Activated CD4-positive, alpha-beta T cell treated with anti-CD3 and anti-CD28 coated beads, Interleukin-10, Interleukin-2, amounts not matched to agents 100 ng/mL and 50 ng/mL, durations not matched to agents 16 hours and 8 hours (primary cell): Measurements from ENCODE around the gene MYLIP.
A peak's percentile ranks its signal among the peaks of the same experiment; 100 is the strongest.

Experiments used
- DNase-seq: peaks from one replicate; pipeline ENCODE4 v3.0.0-alpha.2; 2020

The MYLIP gene

DNA sequence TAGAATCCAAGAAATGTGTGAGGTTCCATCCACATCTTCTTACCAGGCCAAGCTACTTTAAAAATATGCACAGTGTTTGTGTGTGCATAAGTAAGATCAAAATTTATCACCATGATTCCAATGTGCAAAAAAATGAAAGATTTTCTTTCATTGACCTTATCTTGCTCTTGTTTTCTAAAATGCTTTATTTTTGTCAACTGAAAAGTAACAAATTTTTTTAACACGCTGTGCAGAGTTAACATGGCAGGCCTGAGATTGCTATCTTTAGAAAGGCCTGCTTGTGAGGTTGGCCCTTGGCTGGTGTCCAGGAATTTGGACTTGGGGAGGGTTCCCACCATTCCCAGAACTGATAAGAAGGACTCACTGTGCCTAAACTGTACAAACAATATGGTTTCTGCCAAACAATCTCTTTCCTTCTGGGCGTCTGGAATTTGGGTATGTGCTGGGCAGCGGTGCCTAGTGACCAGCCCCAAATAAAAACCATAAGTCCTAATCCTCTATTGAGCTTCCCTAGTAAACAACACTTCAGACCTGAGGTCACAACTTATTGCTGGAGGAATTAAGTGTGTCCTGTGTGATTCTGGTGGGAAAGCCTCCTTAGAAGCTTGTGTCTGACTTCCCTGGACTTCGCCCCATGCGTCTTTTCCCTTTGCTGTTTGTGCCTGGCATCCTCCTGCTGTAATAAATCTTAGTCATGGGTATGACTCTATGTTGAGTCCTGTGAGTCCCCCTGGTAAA is 19.8 kb upstream of the MYLIP start:
- no peak for DNase-seq

DNA sequence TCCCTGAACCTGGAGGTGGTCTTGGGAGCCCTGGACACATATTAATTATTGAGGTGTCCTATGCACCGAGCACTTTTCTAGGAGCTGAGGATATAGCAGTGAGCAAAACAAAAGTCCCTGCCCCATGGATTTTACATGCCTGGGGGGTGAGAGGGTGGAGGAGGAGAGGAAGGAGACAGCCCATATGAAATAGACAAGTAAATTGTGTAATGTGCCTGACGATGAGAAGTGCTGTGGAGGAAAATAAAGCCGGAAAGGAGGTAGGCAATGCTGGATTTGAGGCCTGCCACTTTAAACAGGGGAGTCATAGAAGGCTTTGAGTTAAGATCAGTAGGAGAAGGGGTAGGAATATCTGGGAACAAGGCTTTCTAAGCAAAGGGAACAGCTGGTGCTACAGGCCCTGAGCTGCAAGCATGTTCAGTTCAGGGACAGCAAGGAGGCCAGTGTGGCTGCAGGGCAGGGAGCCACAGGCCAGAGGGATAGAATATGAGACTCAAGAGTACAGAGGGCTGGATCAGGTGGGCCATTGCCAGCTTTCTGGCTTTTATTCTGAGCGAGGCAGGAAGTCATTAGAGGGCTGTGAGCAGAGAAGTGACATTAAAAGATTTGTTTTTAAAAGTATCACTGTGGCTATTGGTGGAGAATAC is 19.1 kb upstream of the MYLIP start:
- no peak for DNase-seq

GRCh38 chr6:16118825-16119224 is 10.1 kb upstream of the MYLIP start:
- DNase-seq, result no peak

DNA sequence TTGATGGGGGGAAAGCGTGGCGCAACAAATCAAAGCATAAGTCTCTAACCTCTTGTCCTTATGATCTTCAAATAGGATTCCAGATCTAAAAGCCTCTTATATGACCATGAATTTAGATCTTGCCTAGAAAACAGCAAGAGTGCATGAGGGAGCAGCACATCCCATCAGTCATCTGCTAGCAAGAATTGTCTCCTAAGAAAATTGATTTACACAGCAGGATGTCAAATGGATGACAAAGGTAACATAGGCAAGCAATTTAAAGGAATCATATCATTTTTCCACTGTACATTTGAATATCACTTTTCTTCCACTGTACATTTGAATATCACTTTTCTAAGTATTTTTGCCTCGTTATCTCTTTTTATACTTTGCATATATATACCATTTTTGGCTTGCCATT is 7.5 kb upstream of the MYLIP start:
- DNase-seq, result no peak

- no peak for DNase-seq
These were observed 6.7 kb upstream of the MYLIP start for GRCh38 chr6:16122197-16122596.

DNA sequence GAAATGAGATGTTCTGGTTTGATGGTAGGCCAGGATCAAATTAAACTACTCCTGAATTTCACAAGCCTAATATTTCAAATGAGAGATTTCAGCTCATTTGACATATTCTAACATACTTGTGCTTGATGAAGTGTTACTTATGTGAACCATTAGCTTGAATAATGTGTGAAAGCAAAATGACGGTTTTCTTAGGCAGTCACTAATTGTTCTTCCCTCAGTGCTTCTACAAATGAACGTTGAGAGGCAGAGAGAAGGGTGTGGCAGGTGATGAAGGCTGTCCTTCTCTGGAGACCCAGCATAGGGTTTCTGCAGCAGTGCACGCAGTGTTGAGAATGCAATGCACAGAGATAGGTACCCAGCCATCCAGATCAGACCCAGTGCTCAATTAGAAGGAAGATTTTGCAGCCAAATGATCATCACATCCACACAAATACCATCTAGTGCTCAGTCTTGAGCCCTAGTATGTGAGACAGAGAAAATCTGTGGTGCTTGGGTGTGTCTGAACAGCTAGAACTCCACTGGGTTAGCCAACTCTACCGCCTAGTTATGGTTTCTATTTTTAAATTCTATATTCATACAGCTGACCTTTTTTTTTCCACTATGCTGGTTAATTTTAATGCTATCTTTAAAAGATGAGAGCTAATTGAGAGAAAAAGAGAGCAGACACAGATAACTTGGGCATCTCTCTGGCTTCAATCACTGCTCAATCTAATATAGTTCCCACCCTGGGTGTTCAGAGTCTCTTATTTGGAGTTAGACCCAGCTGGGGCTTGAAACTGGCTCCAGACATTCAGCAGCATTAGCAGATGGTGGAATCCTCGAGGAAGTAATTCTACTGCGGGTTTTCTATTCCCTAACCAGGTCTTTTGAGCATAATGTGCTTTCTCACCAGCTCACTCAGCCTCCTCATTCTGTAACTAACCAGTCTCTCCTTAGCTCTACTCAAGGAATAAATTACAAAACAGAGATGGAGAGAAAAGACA is 4.4 kb upstream of the MYLIP start:
- DNase-seq, result no peak

- no peak for DNase-seq
These were observed 2.8 kb upstream of the MYLIP start for GRCh38 chr6:16126056-16126455.

DNA sequence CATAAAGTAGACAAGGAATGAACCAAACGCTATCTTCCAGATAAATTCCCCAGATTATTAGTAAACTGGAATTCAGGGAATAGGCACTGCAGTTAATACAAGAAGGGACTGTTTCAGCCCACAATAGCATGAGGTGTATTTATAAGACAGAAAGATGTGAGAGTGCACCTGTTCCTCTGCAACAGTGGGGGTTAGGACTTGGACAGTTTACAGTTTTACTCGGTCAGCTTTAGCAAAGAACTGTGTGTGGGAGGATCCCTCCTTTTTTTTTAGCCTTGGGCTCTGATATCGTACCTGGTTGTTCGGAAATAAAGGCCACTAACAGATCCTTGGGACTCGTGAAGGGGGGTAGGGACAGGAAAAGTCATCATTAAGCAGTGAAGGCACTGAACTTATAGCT is 2.0 kb upstream of the MYLIP start:
- no peak for DNase-seq

GRCh38 chr6:16127471-16127870 is 1.4 kb upstream of the MYLIP start:
- no peak for DNase-seq

DNA sequence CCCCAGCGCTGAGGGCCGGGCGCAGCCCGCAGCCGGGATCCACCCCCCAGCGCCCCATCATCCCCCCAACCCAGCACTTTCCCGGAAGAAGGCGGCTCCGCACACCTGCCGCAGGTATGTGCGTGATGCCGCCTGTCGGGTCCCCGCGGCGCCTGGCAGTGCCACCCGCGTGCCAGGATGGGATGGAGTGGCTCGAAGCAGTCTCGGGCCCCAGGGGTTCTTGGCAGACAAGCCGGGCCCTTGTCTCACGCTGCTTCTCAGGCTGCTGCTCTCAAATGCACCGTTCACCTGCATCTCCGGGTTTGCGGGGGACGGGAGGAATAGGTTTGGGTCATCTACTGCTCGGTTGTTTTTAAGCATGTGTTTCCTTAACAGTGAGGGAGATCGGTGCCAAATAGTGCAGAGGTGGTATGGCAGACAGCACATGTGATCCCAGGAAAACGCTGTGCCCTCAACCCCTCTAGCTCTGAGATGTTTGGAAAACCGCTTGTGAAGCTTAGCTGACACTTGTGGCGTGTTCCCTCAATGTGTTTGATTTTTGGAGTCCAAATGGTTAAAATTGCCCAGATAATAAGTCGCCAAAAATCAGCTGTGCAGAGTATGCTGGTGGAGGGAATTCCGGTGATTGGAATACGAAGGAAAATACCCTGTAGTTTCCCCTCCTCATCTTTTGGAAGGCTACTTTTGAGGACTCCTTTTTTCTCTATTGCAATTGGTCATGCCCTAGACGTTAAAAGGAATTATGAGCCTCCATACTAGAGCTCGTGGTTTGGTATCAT is 926 bp downstream of the MYLIP start:
- peak; percentile 27 for DNase-seq

DNA sequence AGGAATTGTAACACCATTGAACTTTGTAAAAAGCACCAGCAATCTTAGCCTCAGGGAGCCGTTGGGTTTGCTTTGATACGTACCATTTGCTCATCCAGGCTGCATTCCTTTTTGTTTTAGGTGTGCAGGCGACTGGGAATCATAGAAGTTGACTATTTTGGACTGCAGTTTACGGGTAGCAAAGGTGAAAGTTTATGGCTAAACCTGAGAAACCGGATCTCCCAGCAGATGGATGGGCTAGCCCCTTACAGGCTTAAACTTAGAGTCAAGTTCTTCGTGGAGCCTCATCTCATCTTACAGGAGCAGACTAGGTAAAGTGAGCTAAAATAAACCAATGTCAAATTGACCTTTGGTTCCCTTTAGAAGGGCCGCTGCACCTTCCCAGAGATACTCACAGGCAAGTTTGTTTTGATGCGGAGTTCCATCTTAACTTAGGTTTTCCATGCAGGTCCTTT is 1.6 kb downstream of the MYLIP start:
- peak; percentile 4 for DNase-seq

DNA sequence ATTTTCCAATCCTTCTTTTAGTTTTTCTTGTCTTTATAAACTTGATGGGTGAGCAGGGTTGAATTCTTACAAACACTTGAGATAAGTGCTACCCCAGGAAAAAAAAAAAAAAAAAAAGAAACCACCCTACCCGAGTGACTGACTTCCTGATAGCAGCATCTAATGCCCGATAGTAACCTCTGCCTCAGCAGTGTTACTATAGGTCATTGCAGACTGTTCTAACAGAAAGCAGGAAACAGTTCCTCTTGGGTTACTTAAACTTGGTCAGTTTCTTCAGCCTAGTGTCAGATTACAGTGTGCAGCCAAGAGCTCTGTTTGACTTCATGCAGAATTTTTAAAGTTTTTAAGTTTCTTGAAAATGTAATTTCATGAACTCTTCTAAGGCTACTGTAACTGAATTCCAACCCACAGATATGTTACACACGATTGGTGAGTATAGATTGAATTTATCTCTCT is 2.1 kb downstream of the MYLIP start:
- DNase-seq, result peak; percentile 84

- DNase-seq, result peak; percentile 14
These were observed 4.0 kb downstream of the MYLIP start for GRCh38 chr6:16132909-16133308.

DNA sequence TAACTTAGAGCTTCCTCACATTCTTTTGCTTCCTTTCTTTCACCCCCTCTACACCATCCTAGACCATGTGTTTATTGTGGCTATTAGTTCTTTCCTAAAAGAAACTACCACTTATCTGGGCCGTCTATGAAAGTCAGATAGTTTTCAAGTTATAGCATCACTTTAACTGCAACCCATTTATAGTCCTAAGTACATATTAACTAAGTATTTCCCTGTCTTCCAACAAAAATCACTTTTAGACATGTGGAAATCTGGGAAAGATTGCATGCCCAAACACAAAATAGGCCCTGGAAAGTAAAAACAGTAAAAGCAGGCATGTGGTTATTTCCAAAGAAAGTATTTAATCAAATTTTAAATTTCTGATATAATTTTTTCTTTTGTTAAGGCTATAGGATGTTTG is 5.5 kb downstream of the MYLIP start:
- no peak for DNase-seq

DNA sequence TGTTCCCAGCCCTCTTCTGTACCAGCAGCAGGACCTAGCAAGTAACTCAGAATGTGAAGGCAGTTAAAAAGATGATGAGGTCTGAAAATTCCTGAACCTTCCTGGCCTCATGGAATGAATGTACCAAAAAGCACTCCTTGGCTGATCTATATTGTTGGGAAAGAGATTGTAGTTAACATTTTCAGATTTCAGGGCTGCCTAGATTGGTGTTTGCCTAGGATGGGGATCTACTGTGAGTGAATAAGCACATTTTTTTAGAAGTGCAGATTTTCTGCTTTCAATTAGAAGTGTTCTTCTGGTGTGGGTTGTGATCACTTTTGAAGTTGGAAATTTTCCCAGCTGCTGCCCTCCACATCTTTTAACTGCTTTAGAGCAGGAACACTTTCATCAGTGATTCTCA is 6.2 kb downstream of the MYLIP start:
- DNase-seq, result no peak

- peak; percentile 32 for DNase-seq
These were observed 7.2 kb downstream of the MYLIP start for GRCh38 chr6:16136091-16136490.

DNA sequence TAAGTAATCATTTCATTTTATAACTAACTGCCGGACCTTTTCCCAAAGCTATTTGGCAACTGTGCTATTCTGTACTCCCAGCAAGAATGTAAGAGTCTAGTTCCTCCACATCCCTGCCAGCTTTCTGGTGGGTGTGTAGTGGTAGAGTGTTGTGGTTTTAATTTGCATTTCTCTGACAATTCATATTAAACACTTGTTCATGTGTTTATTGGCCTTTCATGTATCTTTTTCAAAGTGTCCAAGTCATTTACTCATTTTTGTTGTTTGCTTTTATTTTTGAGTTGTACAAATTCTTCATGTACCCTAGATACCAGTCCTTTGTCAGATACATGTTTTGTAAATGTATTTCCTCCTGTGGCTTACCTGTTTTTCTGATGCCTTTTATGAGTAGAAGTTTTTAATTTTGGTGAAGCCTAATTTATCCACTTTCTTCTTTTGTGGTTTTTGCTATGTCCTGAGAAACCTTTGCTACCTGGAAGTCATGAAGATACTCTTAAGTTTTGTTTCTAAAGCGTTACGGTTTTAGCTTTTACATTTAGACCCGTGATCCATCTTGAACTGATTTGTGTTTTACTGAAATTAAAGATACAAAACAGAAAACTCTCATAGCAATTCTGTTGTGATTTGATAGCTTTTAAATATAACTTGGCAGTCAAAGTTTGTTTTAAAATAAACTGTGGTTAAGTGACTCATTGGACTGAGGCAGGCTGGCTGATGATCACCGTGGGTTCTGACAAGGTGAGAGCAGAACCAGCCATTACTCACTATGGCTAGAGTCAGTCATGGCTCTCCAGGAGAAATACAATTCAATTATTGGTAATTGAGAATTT is 8.0 kb downstream of the MYLIP start:
- peak; percentile 74 for DNase-seq

GRCh38 chr6:16137451-16137801 is 8.5 kb downstream of the MYLIP start:
- no peak for DNase-seq

GRCh38 chr6:16139556-16139955 is 10.7 kb downstream of the MYLIP start:
- no peak for DNase-seq

DNA sequence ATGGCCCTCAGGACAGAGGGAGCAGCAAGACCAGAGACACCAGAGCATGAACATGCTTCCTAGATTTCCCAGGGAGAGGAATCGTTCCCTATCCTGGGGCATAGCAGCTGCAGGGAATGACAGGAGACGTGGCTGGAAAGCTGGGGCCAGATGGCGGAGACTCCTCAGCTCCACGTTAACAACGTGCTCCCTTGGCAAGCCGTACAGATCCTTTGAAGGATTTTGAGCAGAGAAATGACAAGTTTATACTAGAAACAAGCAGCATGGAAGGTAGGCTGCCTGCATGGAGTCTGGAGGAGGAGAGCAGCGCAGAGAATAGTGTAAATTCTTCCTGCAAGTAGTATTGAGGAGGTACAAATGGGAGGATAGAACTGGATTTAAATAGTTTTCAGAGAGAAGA is 11.7 kb downstream of the MYLIP start:
- DNase-seq, result no peak

GRCh38 chr6:16141514-16141913 is 12.6 kb downstream of the MYLIP start:
- no peak for DNase-seq

DNA sequence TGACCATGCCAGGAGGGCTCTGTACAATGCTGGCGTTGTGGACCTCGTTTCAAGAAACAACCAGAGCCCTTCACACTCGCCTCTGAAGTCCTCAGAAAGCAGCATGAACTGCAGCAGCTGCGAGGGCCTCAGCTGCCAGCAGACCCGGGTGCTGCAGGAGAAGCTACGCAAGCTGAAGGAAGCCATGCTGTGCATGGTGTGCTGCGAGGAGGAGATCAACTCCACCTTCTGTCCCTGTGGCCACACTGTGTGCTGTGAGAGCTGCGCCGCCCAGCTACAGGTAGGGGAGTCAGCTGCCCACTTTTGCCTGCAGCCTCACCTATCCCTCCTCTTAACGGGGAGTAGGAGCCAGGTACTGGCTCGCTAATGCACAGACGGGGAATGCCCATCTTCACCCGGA is 16.2 kb downstream of the MYLIP start:
- DNase-seq, result no peak
